ENCODE data around the gene INSR.

INSR gene

GRCh38 chr19:7333198-7334118 is 39.2 kb upstream of the INSR start:
- H3K27ac ChIP-seq (ENCODE audit: extremely low read depth, low read depth, low read length): no peak overlapping the region
- ChIA-PET CTCF (interaction anchor here (0.6 to 0.7 kb wide), 2 partner anchors 28 to 32 kb away, joined by 3 read pairs; no protein-coding TSS in a partner anchor), POLR2A (no interaction called here)
- no peaks in the 10 kb centered on the region for H3K9me3 ChIP-seq (ENCODE audit: control insufficient read depth, insufficient read depth, low read depth, low read length)
- H3K4me1 ChIP-seq (ENCODE audit: control insufficient read depth, insufficient read depth, low read length): no peaks in the 10 kb centered on the region
- no peak for TF ChIP-seq ZNF747 (tag by site-specific recombination; IDR thresholded peaks at IDR 0.05)
- no peak for TF ChIP-seq ZNF48 (tag by site-specific recombination; IDR thresholded peaks at IDR 0.05)
- no peak for TF ChIP-seq ZNF280C (tag by site-specific recombination; IDR thresholded peaks at IDR 0.05)
- TF ChIP-seq ZNF623 (tag by site-specific recombination; IDR thresholded peaks at IDR 0.05): peak; percentile 35; the same call in 1 of the 2 replicates
- no peaks in the 10 kb centered on the region for H3K36me3 ChIP-seq (ENCODE audit: control insufficient read depth in 2 of 2, insufficient read depth in 1 of 2, low read length in 2 of 2)
- H3K4me3 ChIP-seq (ENCODE audit: low read depth, low read length): no peak overlapping the region

- Histone ChIP-seq H3K4me3 (ENCODE audit: low read depth, low read length) (no peak overlapping the region), H3K36me3 (ENCODE audit: control insufficient read depth in 2 of 2, insufficient read depth in 1 of 2, low read length in 2 of 2) (no peaks in the 10 kb centered on the region), H3K4me1 (ENCODE audit: control insufficient read depth, insufficient read depth, low read length) (no peaks in the 10 kb centered on the region), H3K9me3 (ENCODE audit: control insufficient read depth, insufficient read depth, low read depth, low read length) (no peaks in the 10 kb centered on the region), H3K27ac (ENCODE audit: extremely low read depth, low read depth, low read length) (no peak overlapping the region)
- CTCF ChIA-PET: no interaction called here
- POLR2A ChIA-PET: no interaction called here
- TF ChIP-seq ZNF324 (tag by site-specific recombination; IDR thresholded peaks at IDR 0.05): no peak
- no peak for TF ChIP-seq ZNF274 (IDR thresholded peaks at IDR 0.05; ENCODE audit: low read length)
- peak; percentile 56; the same call in 1 of the 2 replicates for TF ChIP-seq ZNF274 (tag by site-specific recombination; IDR thresholded peaks at IDR 0.05; ENCODE audit: borderline replicate concordance)
- 0 out of 2 replicates have a peak, but pooled peaks have one; percentile 30 for TF ChIP-seq ZNF148 (tag by site-specific recombination; IDR thresholded peaks at IDR 0.05; ENCODE audit: borderline replicate concordance)
- peak; percentile 93 for TF ChIP-seq ZNF513 (tag by site-specific recombination; IDR thresholded peaks at IDR 0.05)
- TF ChIP-seq ZNF660 (tag by site-specific recombination; IDR thresholded peaks at IDR 0.05): no peak
- 0 out of 2 replicates have a peak, but pooled peaks have one; percentile 64 for TF ChIP-seq ZNF658 (tag by site-specific recombination; IDR thresholded peaks at IDR 0.05)
- no peak for TF ChIP-seq ZBTB26 (tag by site-specific recombination; optimal IDR thresholded peaks at IDR 0.05)
- no peak for TF ChIP-seq KLF9 (tag by site-specific recombination; IDR thresholded peaks at IDR 0.05; ENCODE audit: low read depth)
- TF ChIP-seq ZNF311 (tag by site-specific recombination; IDR thresholded peaks at IDR 0.05; ENCODE audit: borderline replicate concordance): peak; percentile 78; the same call in 1 of the 2 replicates
- peak; percentile 94; the same call in 1 of the 2 replicates for TF ChIP-seq ZNF280C (tag by site-specific recombination; IDR thresholded peaks at IDR 0.05)
- peak; percentile 34; the same call in 1 of the 2 replicates for TF ChIP-seq ATF2 (tag by site-specific recombination; IDR thresholded peaks at IDR 0.05; ENCODE audit: low read depth)
- TF ChIP-seq ZNF701 (tag by site-specific recombination; IDR thresholded peaks at IDR 0.05): no peak
- TF ChIP-seq ZNF776 (tag by site-specific recombination; IDR thresholded peaks at IDR 0.05; ENCODE audit: borderline replicate concordance): 0 out of 2 replicates have a peak, but pooled peaks have one; percentile 9
- TF ChIP-seq ZNF777 (tag by site-specific recombination; IDR thresholded peaks at IDR 0.05; ENCODE audit: borderline replicate concordance): 0 out of 2 replicates have a peak, but pooled peaks have one; percentile 14
- no peak for TF ChIP-seq ZNF645 (tag by site-specific recombination; IDR thresholded peaks at IDR 0.05)
Measured at GRCh38 chr19:7331446-7331845, 37.2 kb upstream of the INSR start.
